Activated naive CD8-positive, alpha-beta T cell (primary cell): ENCODE results near the gene MCM9.

Experiments
- H3K27ac Mint-ChIP-seq: one replicate; pipeline ENCODE4 v1.8.0; 2021; ENCODE audit warnings: mixed read lengths
- H3K27me3 Mint-ChIP-seq: one replicate; pipeline ENCODE4 v1.8.0; 2021; ENCODE audit warnings: mixed read lengths
- H3K36me3 Mint-ChIP-seq: one replicate; pipeline ENCODE4 v1.8.0; 2021; ENCODE audit warnings: mixed read lengths
- H3K4me1 Mint-ChIP-seq: one replicate; pipeline ENCODE4 v1.8.0; 2021; ENCODE audit warnings: low read depth, mixed read lengths
- H3K4me3 Mint-ChIP-seq: one replicate; pipeline ENCODE4 v1.8.0; 2021; ENCODE audit warnings: mild to moderate bottlenecking, mixed read lengths
- H3K9me3 Mint-ChIP-seq: one replicate; pipeline ENCODE4 v1.8.0; 2021; ENCODE audit warnings: low read depth, mixed read lengths

The MCM9 gene

GRCh38 chr6:118789954-118790353 lies 145.0 kb downstream of the MCM9 start:
- Mint-ChIP-seq H3K4me3 (no peak overlapping the region), H3K27ac (no peak overlapping the region), H3K36me3 (peaks cover 4% of the 10 kb centered on the region), H3K27me3 (no peaks in the 10 kb centered on the region), H3K4me1 (peaks cover 26% of the 10 kb centered on the region), H3K9me3 (no peaks in the 10 kb centered on the region)

DNA sequence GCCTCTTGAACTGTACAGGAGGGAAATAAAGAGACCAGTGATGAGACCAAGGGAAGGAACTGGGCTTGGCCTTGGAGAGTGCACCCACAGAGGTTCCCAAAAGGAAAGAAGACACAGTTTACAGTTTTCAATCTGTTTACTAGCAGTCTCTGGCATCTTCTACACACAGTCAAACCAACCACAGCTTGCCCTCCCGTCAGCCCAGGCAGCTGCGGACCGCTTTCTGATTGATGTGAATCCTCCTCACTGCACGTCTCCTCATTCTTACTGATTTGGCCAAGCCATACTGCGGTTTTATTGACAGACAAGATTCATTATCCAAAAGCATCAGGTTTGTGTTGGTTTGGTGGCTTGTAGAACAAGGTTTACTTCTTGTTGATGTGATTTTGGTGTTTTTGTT lies 145.5 kb downstream of the MCM9 start:
- no peak overlapping the region for H3K4me3 Mint-ChIP-seq
- no peaks in the 10 kb centered on the region for H3K9me3 Mint-ChIP-seq
- no peak overlapping the region for H3K27ac Mint-ChIP-seq

DNA sequence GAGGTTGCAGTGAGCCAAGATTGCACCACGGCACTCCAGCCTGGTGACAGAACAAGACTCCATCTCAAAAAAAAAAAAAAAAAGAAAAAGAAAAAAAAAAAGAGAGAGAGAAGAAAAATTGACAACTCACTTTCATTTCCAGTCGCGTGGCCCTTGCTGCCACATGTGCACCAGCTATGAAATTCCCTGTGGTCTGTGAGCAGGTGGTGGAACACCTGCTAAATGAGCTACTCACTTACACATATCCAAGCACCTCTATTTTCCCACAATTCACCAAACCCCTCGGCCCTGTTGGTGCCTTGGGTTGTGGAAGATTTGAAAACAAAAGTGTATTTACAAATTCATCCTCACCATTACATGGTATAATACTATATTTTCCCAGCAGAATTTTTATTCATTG lies 146.3 kb downstream of the MCM9 start:
- Mint-ChIP-seq H3K4me3 (no peak overlapping the region), H3K9me3 (no peaks in the 10 kb centered on the region), H3K27ac (no peak overlapping the region), H3K4me1 (peaks cover 24% of the 10 kb centered on the region), H3K27me3 (no peaks in the 10 kb centered on the region), H3K36me3 (peaks cover 4% of the 10 kb centered on the region)

More for the DNA sequence above, 145.5 kb downstream of the MCM9 start:
- no peaks in the 10 kb centered on the region for H3K27me3 Mint-ChIP-seq
- H3K36me3 Mint-ChIP-seq, result peaks cover 4% of the 10 kb centered on the region
- peaks cover 24% of the 10 kb centered on the region for H3K4me1 Mint-ChIP-seq

DNA sequence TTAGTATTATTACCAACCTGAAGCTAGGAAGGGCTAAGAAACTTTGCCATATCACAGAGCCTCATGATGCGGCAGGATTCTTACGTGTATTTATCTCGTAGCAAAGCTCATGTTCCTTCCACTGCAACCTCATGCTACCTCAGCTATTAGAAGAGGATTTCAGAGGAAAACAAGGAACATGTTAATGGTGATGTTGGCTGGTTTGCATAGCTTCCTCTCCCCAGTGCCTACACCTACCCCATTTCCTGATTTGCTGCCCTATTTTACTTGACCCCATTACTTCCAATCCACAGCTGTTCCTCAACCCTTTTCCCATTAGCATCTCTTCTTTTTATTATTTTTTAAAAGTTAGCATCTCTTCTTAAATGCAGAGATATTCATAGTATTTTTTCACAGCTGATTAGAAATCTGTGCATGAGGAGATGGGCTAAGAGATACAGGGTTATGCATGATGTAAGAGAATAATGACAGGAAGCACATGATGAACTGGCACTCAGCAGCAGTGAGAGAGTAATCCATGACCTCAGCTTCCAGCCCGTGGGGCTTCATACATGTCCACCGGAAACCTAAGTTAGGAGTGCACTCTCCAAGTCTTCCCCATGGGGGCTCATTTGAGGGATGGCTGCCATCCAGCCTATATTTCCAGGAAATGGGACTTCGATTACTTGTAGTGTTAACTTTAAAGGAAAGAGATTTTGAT lies 147.1 kb downstream of the MCM9 start:
- H3K36me3 Mint-ChIP-seq, result peaks cover 4% of the 10 kb centered on the region
- peaks cover 24% of the 10 kb centered on the region for H3K4me1 Mint-ChIP-seq
- no peak overlapping the region for H3K4me3 Mint-ChIP-seq
- H3K27ac Mint-ChIP-seq, result peak overlapping the region; percentile 28
- no peaks in the 10 kb centered on the region for H3K9me3 Mint-ChIP-seq
- H3K27me3 Mint-ChIP-seq, result no peaks in the 10 kb centered on the region

DNA sequence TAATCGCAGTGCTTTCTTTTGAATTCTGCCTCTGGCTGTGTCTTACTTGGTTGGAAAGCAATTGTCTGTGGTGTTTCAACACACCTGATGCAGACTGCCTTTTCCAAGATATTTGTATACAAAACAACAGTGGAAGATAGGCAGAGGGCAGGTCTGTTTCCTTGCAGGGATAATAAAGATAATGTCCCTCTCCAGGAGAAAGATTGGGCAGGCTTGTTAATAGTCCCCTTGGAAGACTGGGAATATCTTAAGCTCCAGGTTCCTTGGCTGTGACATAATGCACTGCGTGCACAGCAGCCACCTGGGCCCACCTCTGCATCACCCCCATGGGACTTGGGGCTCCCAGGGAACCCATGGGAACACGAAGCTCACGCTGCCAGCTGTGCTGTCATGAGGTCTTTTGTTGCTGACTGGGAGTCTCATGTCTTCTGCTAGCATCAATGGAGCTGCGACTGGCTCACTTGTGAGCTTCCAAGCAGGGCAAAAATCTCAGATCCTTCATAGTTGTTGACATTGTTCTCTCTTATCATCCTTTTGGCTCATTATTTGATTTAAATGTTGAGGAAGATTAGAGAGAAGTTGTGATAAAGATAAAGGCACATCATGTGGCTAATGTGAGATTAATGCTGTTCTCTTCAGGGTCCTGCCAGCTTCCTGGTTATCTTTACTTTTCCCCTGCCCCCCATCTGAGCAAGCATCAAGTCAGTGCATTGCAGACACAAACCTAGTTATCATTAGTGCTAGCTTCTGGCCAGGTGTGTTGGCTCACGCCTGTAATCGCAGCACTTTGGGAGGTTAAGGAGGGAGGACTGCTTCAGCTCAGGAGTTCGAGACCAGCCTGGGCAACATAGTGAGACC lies 148.1 kb downstream of the MCM9 start:
- Mint-ChIP-seq H3K27me3 (no peaks in the 10 kb centered on the region), H3K36me3 (no peaks in the 10 kb centered on the region), H3K27ac (no peak overlapping the region), H3K4me1 (peaks cover 24% of the 10 kb centered on the region), H3K4me3 (no peak overlapping the region), H3K9me3 (no peaks in the 10 kb centered on the region)

GRCh38 chr6:118785601-118786000 lies 149.4 kb downstream of the MCM9 start:
- peaks cover 19% of the 10 kb centered on the region for H3K4me1 Mint-ChIP-seq
- H3K4me3 Mint-ChIP-seq, result no peak overlapping the region
- no peaks in the 10 kb centered on the region for H3K9me3 Mint-ChIP-seq
- H3K27me3 Mint-ChIP-seq, result no peaks in the 10 kb centered on the region
- H3K36me3 Mint-ChIP-seq, result no peaks in the 10 kb centered on the region
- no peak overlapping the region for H3K27ac Mint-ChIP-seq

DNA sequence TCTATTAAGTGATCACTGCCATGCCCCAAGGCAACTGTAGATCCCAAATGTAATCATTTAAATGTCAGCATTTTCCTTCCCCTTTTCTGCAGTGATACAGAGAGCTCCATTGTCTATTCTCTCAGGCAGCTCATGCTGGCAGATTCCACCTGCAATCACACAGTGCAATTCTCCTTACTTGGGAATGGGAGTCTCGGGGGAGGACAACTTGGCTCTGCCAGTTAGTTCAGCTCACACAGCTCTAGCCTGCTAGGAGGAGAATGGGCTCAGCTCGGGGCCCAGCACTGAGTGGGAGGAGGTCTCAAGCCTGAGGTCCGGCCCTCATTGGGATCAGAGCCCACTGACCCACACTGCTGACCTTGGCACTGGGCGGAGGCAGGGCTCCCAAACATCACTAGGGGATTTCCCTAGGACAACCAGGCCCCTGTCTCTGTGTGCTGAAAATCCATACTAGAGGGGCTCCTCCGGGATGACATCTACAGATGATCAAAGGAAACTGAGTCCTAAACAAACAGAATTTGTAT lies 150.3 kb downstream of the MCM9 start:
- Mint-ChIP-seq H3K4me1 (peaks cover 16% of the 10 kb centered on the region), H3K27ac (no peak overlapping the region), H3K36me3 (no peaks in the 10 kb centered on the region), H3K27me3 (no peaks in the 10 kb centered on the region), H3K4me3 (no peak overlapping the region), H3K9me3 (no peaks in the 10 kb centered on the region)

GRCh38 chr6:118783931-118784550 lies 150.9 kb downstream of the MCM9 start:
- H3K36me3 Mint-ChIP-seq, result no peaks in the 10 kb centered on the region
- peaks cover 15% of the 10 kb centered on the region for H3K4me1 Mint-ChIP-seq
- no peak overlapping the region for H3K4me3 Mint-ChIP-seq
- H3K9me3 Mint-ChIP-seq, result no peaks in the 10 kb centered on the region
- H3K27ac Mint-ChIP-seq, result no peak overlapping the region
- H3K27me3 Mint-ChIP-seq, result no peaks in the 10 kb centered on the region

DNA sequence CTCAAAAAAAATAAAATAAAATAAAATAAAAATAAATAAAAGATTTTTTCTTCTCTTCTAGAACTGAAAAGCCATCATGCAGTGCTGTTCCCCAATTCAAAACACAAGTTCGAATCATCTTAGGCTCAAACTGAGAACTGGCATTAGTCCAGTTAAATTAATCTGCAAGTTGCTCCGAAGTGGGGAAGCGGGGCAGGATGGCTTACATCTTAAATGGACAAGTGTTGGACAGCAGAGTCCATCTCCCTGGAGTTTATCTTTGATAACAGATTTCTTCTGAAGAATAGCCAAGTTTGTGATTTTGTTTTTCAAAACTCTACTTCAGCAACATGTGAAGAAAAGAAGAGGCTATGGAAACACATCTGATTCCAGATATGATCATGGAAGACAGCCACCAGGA lies 152.3 kb downstream of the MCM9 start:
- Mint-ChIP-seq H3K27me3 (no peaks in the 10 kb centered on the region), H3K27ac (no peak overlapping the region), H3K36me3 (no peaks in the 10 kb centered on the region), H3K4me3 (no peak overlapping the region), H3K9me3 (no peaks in the 10 kb centered on the region), H3K4me1 (peaks cover 13% of the 10 kb centered on the region)

DNA sequence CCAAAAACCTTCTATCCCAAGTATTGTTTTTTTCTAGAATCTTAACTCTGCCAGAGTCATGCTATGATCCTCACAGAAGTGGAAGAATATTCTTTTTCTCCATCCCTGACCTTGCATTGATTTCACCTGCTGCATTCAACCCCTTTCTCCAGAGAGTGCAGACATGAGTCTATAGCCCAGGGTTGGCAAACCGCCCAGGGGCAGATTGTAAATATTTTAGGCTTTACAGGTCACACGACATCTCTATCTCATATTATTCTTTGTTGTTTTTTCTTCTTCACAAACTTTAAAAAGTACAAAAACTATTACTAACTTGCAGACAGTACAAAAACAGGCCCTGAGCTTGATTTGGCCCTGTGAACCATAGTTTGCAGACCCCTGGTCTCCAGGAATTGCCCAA lies 153.1 kb downstream of the MCM9 start:
- Mint-ChIP-seq H3K4me3 (no peak overlapping the region), H3K9me3 (no peaks in the 10 kb centered on the region), H3K27me3 (no peaks in the 10 kb centered on the region), H3K27ac (no peak overlapping the region), H3K36me3 (no peaks in the 10 kb centered on the region), H3K4me1 (peaks cover 17% of the 10 kb centered on the region)

DNA sequence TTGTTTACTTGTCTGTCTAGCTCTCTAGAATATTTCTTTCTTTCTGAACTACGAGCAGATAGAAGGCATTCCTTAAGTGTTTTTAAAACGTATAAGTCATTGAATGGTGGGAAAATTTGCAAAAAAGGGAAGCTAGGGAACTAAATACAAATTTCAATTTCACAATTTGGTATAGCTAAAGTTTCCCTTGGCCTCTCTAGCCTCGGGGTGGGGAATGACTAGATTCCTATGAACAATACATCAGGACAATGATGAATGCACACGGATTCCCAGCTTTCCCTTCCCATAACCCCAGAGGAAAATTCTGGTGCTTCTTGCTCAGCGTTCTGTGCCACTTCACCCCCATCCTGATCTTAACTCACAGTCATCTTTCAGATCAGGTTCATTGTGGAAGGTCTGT lies 154.3 kb downstream of the MCM9 start:
- H3K27ac Mint-ChIP-seq, result no peak overlapping the region
- H3K27me3 Mint-ChIP-seq, result no peaks in the 10 kb centered on the region
- no peak overlapping the region for H3K4me3 Mint-ChIP-seq
- no peaks in the 10 kb centered on the region for H3K9me3 Mint-ChIP-seq
- peaks cover 25% of the 10 kb centered on the region for H3K4me1 Mint-ChIP-seq
- no peaks in the 10 kb centered on the region for H3K36me3 Mint-ChIP-seq

GRCh38 chr6:118776607-118777549 lies 158.1 kb downstream of the MCM9 start:
- Mint-ChIP-seq H3K36me3 (no peaks in the 10 kb centered on the region), H3K27ac (peak overlapping the region; percentile 48), H3K9me3 (no peaks in the 10 kb centered on the region), H3K4me3 (peak overlapping the region; percentile 6), H3K27me3 (no peaks in the 10 kb centered on the region), H3K4me1 (peaks cover 25% of the 10 kb centered on the region)

DNA sequence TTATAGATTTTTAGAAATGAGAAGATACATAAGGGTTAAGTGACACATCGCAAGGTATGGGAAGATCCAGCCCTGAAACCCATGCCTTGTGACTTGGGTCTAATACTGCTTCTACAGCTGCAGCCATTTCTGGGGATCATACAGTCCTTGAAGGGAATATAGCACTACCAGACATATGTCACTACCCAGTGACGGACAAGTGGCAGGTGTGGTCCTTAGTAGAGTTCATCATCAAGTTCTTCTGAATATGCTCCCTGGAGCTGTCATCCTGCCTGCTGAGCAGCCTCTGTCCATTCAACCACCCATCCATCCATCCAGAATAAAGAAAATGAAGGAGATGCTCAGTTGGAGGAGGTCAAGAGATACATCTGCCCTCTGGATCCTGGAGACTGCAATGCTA lies 159.6 kb downstream of the MCM9 start:
- no peaks in the 10 kb centered on the region for H3K27me3 Mint-ChIP-seq

DNA sequence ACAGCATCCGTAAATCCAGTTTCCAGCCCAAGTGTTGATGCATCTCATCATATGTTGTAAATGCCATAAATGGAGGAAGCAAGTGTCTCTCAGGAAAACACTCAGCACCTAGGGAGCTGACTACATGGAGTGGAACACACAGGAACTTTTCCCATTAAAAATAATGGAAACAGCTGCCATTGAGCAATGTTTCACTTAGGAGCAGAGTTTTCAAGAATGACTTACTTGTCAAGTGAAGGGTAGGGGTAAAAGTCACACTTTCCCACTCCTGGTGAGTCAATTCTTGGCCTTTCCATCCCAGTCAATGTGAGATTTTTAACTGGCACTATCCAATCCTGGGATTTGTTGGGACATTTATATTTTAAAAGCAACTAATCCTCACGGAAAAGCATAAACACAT lies 160.4 kb downstream of the MCM9 start:
- no peak overlapping the region for H3K4me3 Mint-ChIP-seq
- no peaks in the 10 kb centered on the region for H3K27me3 Mint-ChIP-seq
- H3K27ac Mint-ChIP-seq, result no peak overlapping the region
- H3K36me3 Mint-ChIP-seq, result no peaks in the 10 kb centered on the region
- no peaks in the 10 kb centered on the region for H3K9me3 Mint-ChIP-seq
- H3K4me1 Mint-ChIP-seq, result peaks cover 32% of the 10 kb centered on the region

More for the DNA sequence above, 159.6 kb downstream of the MCM9 start:
- Mint-ChIP-seq H3K4me1 (peaks cover 26% of the 10 kb centered on the region), H3K9me3 (no peaks in the 10 kb centered on the region), H3K4me3 (no peak overlapping the region), H3K27ac (no peak overlapping the region), H3K36me3 (no peaks in the 10 kb centered on the region)
